GM04503 (cell line): ENCODE measurements around the gene SPATA13.

Experiments
- DNase-seq: peaks from one replicate; pipeline ENCODE4 v3.0.0-alpha.2; 2012; ENCODE audit warnings: low read depth

Gene SPATA13

GRCh38 chr13:24252136-24252535 lies 91.6 kb downstream of the SPATA13 start:
- DNase-seq = no peak

- DNase-seq = no peak
These were observed 93.1 kb downstream of the SPATA13 start for GRCh38 chr13:24253520-24254145.

GRCh38 chr13:24254146-24254841 lies 93.8 kb downstream of the SPATA13 start:
- no peak for DNase-seq

GRCh38 chr13:24257497-24257896 lies 97.0 kb downstream of the SPATA13 start:
- DNase-seq = no peak

GRCh38 chr13:24261566-24261965 lies 101.0 kb downstream of the SPATA13 start:
- no peak for DNase-seq

GRCh38 chr13:24263632-24264031 lies 103.1 kb downstream of the SPATA13 start:
- DNase-seq = no peak

GRCh38 chr13:24264976-24265375 lies 104.5 kb downstream of the SPATA13 start:
- DNase-seq = no peak

GRCh38 chr13:24265453-24265852 lies 104.9 kb downstream of the SPATA13 start:
- DNase-seq = no peak

GRCh38 chr13:24267274-24267673 lies 106.8 kb downstream of the SPATA13 start:
- no peak for DNase-seq

- DNase-seq = no peak
These were observed 107.3 kb downstream of the SPATA13 start for GRCh38 chr13:24267801-24268200.

- DNase-seq = no peak
These were observed 109.3 kb downstream of the SPATA13 start for GRCh38 chr13:24269821-24270220.

- no peak for DNase-seq
These were observed 110.2 kb downstream of the SPATA13 start for GRCh38 chr13:24270639-24271141.

- no peak for DNase-seq
These were observed 110.7 kb downstream of the SPATA13 start for GRCh38 chr13:24271231-24271600.

GRCh38 chr13:24271601-24272451 lies 111.3 kb downstream of the SPATA13 start:
- no peak for DNase-seq

GRCh38 chr13:24272452-24273161 lies 112.1 kb downstream of the SPATA13 start:
- no peak for DNase-seq

GRCh38 chr13:24273926-24274325 lies 113.4 kb downstream of the SPATA13 start:
- no peak for DNase-seq

GRCh38 chr13:24274452-24275021 lies 114.0 kb downstream of the SPATA13 start:
- no peak for DNase-seq

GRCh38 chr13:24275041-24275440 lies 114.5 kb downstream of the SPATA13 start:
- no peak for DNase-seq

GRCh38 chr13:24276306-24276705 lies 115.8 kb downstream of the SPATA13 start:
- no peak for DNase-seq

- no peak for DNase-seq
These were observed 116.3 kb downstream of the SPATA13 start for GRCh38 chr13:24276861-24277260.

GRCh38 chr13:24277761-24278160 lies 117.2 kb downstream of the SPATA13 start:
- DNase-seq = no peak
